Measurements from ENCODE around the gene ARL11. TPM values are rescaled to one million over a fixed set of nuclear protein-coding genes. Genes with fewer than 3 reads are reported as not detected.

The ARL11 gene
- total RNA-seq: 1 to 10 TPM in 1 of 4 donors, under 1 TPM in 3; 0.33 to 1.2 (median 0.43) TPM

DNA sequence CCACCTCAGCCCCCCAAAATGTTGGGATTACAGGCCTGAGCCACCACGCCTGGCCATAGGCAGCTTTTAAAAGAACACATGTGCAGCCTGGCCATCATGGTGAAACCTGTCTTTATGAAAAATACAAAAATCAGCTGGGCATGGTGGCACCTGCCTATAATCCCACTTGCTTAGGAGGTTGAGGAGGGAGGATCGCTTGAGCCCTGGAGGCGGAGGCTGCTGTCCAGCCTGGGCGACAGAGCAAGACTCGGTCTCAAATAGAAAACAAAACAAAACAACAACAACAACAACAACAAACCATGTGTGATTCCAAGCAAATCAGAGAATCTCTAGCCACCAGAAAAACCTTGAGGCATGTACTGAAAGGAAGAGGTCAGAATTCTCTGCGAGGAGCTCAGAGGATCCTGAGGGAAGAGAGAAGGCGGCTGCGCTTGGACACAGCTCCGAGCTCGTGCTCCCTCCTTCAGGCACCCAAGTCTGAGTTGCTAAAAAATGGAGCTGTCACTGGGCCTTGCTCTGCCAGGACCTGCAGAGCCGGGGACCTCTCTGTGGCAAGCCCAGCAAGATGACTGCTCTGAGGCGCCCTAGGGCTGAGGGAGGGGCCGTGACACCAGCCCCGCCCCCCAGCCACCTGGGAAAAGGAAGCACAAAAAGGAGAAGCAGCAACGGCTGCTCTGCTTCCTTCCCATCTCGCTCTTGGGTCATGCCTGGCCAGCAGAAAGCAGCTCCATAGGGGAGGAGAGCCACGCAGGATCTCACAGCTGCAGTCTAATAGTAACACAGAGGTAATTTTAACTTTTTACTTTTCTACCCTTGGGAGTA is at the start of gene ARL11:
Gene ARL11 (plus strand): TSS at position 677 of the 822 bp plus-strand sequence. CDS start 1,941 bp downstream, outside the sequence.
- DNase-seq: peak; percentile 41 to 44
- H3K27me3 ChIP-seq: no peaks in the 10 kb centered on the region
- no peaks in the 10 kb centered on the region for H3K36me3 ChIP-seq
- intact Hi-C loops (cut with DNase I): no loop called here
- WGBS, 2 donors: 55 to 57% methylated on average over 16 to 17 of the region's 17 CpGs
- no peak within 1 kb of the TSS for H3K4me3 ChIP-seq (replicated peaks in 1 of 3)
- no peak within 1 kb of the TSS for H3K27ac ChIP-seq
- TF ChIP-seq POLR2A (IDR thresholded peaks at IDR 0.05): no peak
- TF ChIP-seq, protein P1, sequence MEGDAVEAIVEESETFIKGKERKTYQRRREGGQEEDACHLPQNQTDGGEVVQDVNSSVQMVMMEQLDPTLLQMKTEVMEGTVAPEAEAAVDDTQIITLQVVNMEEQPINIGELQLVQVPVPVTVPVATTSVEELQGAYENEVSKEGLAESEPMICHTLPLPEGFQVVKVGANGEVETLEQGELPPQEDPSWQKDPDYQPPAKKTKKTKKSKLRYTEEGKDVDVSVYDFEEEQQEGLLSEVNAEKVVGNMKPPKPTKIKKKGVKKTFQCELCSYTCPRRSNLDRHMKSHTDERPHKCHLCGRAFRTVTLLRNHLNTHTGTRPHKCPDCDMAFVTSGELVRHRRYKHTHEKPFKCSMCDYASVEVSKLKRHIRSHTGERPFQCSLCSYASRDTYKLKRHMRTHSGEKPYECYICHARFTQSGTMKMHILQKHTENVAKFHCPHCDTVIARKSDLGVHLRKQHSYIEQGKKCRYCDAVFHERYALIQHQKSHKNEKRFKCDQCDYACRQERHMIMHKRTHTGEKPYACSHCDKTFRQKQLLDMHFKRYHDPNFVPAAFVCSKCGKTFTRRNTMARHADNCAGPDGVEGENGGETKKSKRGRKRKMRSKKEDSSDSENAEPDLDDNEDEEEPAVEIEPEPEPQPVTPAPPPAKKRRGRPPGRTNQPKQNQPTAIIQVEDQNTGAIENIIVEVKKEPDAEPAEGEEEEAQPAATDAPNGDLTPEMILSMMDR (IDR thresholded peaks at IDR 0.05): no peak
- H3K4me1 ChIP-seq: no peaks in the 10 kb centered on the region
- H3K9me3 ChIP-seq: no peaks in the 10 kb centered on the region

DNA sequence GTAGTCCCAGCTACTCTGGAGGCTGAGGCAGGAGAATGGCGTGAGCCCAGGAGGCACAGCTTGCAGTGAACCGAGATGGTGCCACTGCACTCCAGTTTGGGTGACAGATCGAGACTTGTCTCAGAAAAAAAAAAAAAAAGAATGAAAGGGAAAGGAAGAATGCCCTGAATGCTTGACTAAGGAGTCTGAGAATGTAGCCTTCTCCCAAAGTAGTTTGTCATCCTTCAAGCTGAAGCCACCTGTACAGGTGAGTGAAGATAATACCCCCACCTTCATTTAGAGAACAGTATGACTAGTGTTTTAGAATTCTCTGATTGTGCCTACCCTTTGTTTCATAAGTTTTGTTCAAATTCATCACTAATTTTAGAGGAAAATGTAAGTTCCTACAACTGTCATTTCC is 48.8 kb upstream of the ARL11 start:
- Histone ChIP-seq H3K27ac (no peak overlapping the region), H3K4me3 (replicated peaks in 1 of 3) (no peak overlapping the region), H3K4me1 (peaks cover 15 to 21% of the 10 kb centered on the region in 2 donors), H3K9me3 (no peaks in the 10 kb centered on the region), H3K36me3 (peaks cover 4 to 13% of the 10 kb centered on the region in 2 donors), H3K27me3 (no peaks in the 10 kb centered on the region)
- TF ChIP-seq, protein P1 (IDR thresholded peaks at IDR 0.05): no peak
- TF ChIP-seq POLR2A (IDR thresholded peaks at IDR 0.05): no peak
- WGBS, 2 donors: 91 to 97% methylated on average over 3 of the region's 3 CpGs
- no peak for DNase-seq
- intact Hi-C loops (cut with DNase I): no loop called here

DNA sequence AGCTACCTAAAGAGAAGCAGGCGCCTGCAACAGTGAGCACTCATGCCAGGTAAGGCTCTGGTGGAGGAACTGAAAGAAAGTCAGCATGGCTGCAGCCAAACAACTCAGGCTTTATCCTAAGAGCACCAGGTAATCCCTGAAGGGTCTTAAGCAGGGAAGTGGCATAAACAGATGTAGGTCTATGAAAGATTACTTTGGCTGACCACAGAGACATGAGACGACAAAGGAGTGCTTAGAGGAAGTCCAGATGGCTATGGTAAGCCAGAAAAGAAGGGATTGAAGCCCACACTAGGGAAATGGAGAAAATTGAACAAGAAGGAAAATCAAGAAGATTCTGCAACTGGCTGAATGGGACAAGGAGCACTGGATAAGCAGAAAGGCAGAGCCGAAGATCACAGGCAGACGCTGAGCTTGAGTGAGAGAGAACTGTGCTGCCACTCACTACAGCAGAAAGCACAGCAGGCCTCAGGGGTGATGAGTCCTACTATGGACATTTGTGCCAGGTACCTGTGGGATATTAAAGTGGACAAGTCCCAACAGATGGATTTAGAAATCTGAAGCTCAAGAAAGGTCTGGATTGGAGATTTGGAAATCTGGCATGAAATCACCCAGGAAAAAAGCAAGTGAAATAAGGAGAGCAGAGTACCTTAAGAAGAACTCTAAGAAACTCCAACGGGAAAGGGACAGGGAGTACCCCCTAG is 47.2 kb upstream of the ARL11 start:
- TF ChIP-seq POLR2A (IDR thresholded peaks at IDR 0.05): no peak
- TF ChIP-seq, protein P1 (IDR thresholded peaks at IDR 0.05): no peak
- Histone ChIP-seq H3K27me3 (no peaks in the 10 kb centered on the region), H3K9me3 (no peaks in the 10 kb centered on the region), H3K4me3 (replicated peaks in 1 of 3) (no peak overlapping the region), H3K27ac (peak overlapping the region in 1 of 3 donors; percentile 10), H3K4me1 (peaks cover 16 to 23% of the 10 kb centered on the region in 2 donors), H3K36me3 (peaks cover 4 to 13% of the 10 kb centered on the region in 2 donors)
- DNase-seq: no peak
- WGBS, 2 donors: 84 to 85% methylated on average over 5 of the region's 5 CpGs
- intact Hi-C loops (cut with DNase I): loop anchor here (10.0 kb wide), 2 partner anchors 86 to 126 kb away; partner anchors contain the start of gene PHF11

DNA sequence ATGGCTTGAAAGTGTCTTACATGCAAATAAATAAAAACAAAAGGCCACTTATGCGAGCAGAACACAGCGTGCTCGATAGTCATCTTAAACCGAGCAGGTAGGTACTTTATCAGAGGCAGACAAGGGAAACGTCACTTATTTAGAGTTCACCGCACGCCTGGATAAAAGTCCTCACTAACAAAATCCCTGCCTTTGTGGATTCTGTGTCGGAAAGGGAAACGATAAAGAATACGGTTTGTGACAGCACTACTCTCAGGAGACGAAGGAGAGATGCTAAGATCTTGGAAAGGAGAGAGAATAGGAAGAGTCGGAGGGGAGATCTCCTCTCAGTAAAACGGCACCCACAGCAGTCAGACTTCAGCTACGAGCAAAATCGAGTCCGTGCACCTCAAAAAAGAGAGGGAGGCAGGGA is 43.5 kb upstream of the ARL11 start:
- H3K4me3 ChIP-seq (replicated peaks in 1 of 3): peak overlapping the region; percentile 45 to 94 (median 92)
- intact Hi-C loops (cut with DNase I): loop anchor here (10.0 kb wide), 2 partner anchors 90 to 130 kb away; partner anchors contain the start of gene PHF11
- WGBS, 2 donors: 0% methylated on average over 16 of the region's 16 CpGs
- H3K9me3 ChIP-seq: no peaks in the 10 kb centered on the region
- H3K27me3 ChIP-seq: no peaks in the 10 kb centered on the region
- peaks cover 16 to 25% of the 10 kb centered on the region in 2 donors for H3K4me1 ChIP-seq
- TF ChIP-seq, protein P1 (IDR thresholded peaks at IDR 0.05): no peak
- TF ChIP-seq POLR2A (IDR thresholded peaks at IDR 0.05): peak in 1 of 2 donors; percentile 60
- peak overlapping the region; percentile 95 to 97 (median 95) for H3K27ac ChIP-seq
- peak; percentile 39 to 50 for DNase-seq
- H3K36me3 ChIP-seq: peaks cover 0 to 6% of the 10 kb centered on the region in 2 donors
